Astrocyte of the hippocampus (primary cell): ENCODE results near the gene TSPAN1.

Experiments
- DNase-seq: peaks from one replicate; pipeline ENCODE4 v3.0.0; 2011; ENCODE audit warnings: low read depth, low spot score

The TSPAN1 gene

GRCh38 chr1:46160212-46160611 is 14.7 kb upstream of the TSPAN1 start:
- DNase-seq = no peak

DNA sequence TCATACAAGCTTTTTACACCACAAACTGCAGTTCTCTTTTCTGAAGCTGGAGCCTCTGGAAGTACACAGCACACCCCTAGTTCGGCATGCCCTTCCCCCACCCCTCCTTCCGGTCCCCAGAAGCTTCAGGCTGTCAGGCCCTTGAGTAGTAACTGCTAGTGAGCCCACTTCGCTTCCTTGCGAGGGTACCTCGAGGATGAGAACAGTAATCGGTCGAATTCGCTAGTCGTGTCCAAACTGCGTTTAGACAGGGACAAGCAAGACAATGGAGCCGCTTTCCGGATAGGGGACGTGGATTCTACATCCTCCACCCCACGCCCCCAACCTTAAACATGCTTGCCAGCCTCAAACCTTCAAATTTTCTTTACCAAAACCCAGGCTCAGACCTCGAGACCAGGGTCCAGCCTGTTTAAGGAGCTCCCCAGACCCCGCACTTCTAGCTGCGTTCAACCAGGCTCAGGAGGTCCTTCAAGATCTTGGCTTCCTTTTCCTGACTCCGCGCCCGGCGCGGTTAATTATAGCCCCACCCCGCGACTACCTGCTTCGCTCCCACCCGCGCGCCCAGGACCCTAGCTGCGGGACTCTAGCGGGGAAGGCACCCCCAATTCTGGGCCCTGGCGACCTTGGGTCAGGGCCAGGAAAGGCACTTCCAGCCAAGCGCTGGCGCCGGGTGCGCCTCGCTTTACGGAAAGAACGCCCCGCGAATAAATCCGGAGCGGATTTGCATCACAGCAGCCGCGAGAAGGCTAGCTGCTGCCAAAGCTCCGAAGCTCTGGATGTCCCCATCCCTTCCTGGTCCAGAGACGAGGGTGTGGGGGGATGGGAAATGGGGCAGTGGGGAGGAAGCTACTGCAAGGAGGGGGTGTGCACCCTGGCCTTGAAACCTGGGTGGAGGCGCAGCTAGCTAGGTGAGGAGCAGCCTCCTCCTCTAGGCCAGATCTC is 8.1 kb upstream of the TSPAN1 start:
- DNase-seq = peak; percentile 42

- no peak for DNase-seq
Measured at GRCh38 chr1:46168477-46168876, 6.4 kb upstream of the TSPAN1 start.

GRCh38 chr1:46169811-46170454 is 5.0 kb upstream of the TSPAN1 start:
- DNase-seq = no peak

DNA sequence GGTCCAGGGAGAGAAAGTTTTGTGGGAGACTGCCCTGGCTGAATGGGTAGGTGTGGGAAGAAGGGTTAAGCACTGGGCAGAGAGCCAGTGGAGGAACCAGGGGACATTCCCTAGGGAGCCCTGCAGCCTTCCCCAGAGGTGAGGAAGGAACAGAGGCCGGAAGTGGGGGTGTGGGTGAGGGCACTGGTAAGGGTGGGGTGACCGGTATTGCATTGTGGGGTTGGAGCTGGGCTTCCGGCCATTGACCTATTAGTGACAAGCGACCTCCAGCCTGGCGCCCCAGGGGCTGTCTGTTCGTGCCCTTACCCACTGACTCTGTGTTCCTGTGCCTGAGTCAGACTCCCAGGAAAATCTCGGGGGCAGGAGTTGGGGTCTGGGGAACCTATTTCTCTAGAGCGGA is 3.5 kb upstream of the TSPAN1 start:
- no peak for DNase-seq

DNA sequence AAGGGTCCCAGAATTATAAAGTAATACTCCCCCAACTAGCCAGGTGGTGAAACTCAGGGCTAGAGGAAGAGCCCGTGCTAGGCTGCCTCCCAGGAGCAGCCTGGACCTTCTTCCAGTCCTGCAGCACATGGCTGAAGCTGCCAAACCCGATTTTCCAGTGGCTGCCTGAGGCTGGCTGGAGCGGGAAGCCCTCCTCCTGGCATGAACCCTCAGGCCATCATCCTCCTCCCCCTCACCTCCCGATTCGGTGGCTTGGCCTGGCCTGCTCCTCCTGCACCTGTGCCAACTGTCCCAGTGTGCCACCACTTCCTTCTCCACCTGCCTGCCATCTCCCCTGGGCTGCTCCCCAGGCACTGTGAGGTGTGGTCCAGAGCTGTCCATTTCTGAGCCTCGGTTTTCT is 3.0 kb upstream of the TSPAN1 start:
- no peak for DNase-seq

DNA sequence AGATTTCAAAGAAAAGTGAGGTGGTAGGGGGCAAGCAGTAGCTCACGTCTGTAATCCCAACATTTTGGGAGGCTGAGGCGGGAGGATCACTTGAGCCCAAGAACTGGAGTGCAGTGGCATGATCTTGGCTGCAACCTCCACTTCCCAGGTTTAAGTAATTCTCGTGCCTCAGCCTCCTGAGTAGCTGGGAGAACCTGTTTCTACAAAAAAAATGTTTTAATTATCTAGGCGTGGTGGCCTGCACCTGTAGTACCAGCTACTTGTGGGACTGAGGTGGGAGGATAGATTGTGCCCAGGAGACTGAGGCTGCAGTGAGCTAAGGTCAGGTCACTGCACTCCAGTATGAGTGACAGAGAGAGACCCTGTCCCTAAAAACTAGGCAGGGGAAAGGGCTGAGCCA is 2.6 kb upstream of the TSPAN1 start:
- DNase-seq = no peak

- DNase-seq = peak; percentile 31
Measured at GRCh38 chr1:46173361-46173856, 1.5 kb upstream of the TSPAN1 start.

GRCh38 chr1:46175243-46175642 is 356 bp downstream of the TSPAN1 start:
- DNase-seq = no peak

DNA sequence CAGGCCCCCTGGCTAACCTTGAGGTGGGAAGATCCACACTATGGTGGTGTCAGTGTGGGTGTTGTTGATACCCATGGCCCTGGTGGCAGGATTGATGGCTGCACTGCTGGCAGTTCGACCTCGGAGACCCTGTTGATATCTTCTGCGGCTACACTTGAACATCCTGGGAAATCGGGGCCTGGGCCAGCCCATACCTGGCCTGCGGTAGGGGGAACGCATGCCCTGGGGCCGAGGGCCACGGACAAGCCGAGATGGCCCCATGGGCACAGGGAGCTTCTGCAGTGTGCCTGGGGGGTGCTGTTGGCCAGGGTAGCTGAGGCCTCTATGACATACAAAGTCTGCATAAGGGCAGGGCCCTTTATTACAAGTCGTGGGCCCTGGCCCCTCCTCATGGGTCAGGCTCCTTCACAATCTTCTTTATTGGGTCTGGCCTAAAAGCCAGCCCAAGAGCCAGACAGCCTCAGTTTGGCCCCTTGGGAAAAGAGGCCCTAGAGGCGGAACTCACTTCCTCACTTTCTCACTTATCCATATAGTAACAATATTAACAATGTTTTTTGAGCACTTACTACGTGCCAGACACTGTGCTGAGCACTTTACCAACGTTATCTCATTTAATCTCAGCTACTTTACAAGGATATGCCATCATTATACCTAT is 1.5 kb downstream of the TSPAN1 start, which contains the start of gene P3R3URF:
Gene P3R3URF, minus strand, starts transcription at position 278 of the 655 bp plus-strand sequence. Its CDS starts 17 bp downstream, at position 261.
- no peak for DNase-seq

DNA sequence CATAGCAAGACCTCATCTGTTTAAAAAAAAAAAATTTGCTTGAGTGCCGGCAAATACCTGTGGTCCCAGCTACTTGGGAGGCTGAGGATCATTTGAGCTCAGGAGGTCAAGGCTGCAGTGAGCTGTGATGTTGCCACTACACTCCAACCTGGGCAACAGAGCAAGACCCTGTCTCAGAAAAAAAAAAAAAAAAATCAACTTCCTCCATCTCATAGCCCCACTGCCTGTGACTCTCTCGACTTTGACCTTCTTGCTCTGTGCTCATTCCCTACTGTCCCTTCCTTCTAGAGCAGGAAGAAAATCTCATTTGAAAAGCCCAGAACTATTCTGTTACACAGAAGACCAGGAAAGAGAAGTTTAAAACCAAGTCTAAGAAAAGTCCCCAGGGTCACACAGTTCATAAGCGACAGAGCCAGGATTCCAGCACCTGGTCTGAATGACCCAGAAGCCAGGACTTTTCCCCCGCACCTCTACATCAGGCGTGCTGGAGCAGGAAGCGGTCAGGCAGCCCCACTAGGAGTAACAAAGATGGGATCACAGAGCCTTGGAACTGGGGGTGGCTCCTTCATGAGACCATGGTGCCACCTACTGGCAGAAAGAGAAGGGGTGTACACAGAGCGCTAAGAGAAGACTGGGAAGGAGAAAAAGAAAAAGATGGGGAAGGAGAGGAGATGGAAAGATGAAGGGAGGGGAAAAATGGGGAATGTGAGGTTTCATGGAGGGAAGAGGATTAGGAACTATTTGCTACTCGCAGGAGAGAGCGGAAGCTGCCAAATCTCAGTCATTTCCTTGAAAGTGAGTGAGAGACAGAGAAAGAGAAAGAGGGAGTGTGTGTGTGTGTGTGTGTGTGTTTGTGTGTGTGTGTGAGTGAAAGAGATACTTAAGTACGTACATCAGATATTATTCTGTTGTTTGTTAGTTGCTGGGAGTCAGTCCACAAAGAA is 4.5 kb downstream of the TSPAN1 start:
- peak; percentile 93 for DNase-seq

- DNase-seq = no peak
Measured at GRCh38 chr1:46180082-46180616, 5.3 kb downstream of the TSPAN1 start.

DNA sequence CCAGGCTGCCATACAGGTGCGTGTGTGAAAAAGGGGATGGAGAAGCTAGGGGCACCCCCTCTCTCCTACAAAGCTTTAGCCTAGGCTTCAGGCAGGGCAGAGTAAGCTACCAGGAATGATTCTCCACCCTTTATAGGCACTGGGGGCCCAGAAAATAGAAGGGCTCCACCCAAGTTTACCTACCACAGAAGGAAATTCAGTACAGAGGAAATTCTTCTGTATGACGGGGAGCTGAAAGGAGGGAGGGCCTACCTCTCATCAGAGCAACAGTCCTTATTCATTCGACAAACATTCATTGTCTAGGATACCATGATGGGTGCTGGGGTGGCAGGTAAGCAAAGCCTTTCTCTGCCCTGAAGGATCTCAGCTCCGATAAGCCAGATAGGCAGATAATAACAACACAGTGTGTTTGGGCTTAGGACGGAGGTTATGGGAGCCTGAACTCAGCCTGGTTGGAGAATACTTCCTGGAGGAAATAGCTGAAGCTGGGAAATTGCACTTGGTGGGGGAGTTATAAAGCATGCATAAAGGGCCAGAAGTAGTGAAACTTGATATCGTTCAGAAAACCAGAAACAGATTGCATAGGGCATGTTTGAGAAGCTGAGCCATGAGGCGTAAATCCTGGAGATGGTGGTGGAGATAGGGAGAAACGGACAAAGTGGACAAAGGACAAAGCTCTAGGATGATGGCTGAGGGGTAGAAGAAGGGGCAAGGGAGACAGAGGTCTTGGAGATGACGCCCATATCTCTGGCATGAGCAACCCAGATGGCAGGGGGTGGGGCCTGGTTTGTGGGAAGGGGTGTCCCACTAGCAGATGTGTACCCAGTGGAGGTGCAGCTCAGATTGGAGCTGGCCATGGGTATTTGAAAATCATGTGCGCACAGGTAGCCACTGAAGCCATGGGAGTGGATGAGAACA is 6.7 kb downstream of the TSPAN1 start:
- DNase-seq = peak; percentile 39

DNA sequence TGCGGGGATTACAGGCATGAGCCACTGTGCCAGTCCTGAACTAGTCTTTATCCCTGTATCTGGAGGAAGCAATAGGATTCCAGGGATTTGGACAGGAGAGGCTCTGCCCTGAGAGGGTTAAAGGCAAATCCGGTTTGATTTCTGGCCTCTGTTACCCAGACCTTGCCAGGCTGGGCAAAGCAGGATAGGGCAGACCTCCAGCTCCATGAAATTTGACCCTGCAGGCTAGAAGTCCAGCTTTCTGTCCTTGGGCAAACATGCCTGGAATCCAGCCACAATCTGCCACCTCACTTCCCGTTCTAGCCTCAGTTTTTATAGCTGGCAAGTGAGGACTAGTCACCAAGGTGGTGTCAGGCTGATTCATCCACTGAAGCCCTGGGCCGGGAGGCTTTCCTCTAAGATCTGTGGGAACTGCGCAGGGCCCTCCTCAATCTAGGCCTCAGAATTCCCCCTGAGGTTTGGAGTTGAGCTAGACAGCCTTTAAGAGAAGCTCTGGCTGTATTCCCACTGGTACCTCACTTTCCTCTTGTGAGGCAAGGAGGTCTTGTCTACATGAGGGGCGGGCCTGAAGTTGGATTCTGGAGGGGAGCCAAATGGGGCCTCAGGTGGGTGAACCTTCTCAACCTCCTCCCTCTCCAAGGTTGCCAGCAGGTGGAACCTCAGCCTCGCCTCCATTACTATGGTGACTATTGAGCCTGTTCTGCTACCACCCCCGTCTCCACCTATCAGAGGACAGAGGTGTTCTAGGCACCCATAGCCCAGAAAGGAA is 8.4 kb downstream of the TSPAN1 start:
- peak; percentile 94 for DNase-seq

GRCh38 chr1:46183926-46184557 is 9.2 kb downstream of the TSPAN1 start:
- DNase-seq = no peak

GRCh38 chr1:46184920-46185658 is 10.2 kb downstream of the TSPAN1 start:
- no peak for DNase-seq

DNA sequence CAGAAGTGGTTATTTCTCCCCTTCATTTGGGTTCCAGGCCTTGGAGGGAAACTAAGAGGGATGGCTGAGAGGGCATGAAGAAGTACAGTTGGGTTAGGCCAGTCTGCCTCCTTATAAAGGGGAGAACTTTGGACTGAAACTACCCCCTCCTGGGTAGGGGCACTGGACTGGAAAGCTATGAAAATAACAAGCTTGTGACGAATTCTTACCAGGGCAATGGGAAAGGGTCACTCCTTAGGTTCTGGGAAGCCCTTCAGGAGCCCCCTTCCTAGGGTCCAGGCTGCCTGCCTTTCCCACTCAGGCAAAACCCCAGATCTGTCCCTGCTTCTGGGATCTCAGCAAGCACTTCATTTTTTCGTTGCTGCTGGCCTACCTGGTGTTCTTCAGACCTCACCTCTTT is 11.2 kb downstream of the TSPAN1 start:
- no peak for DNase-seq
